Stimulated activated CD4-positive, alpha-beta T cell treated with anti-CD3 and anti-CD28 coated beads, Interleukin-4, amount 100 ng/mL, for 24 hours (primary cell): Measurements from ENCODE around the gene AAR2.

Experiments
- DNase-seq: peaks from one replicate; pipeline ENCODE4 v3.0.0-alpha.2; 2020

AAR2 gene

GRCh38 chr20:36218380-36219064, 17.8 kb upstream of the AAR2 start:
- DNase-seq = no peak

- no peak for DNase-seq
These were observed 16.5 kb upstream of the AAR2 start for GRCh38 chr20:36219671-36220220.

- DNase-seq = no peak
These were observed 10.6 kb upstream of the AAR2 start for GRCh38 chr20:36225666-36226065.

- DNase-seq = no peak
These were observed 7.5 kb upstream of the AAR2 start for GRCh38 chr20:36228770-36229169.

GRCh38 chr20:36230019-36230418, 6.3 kb upstream of the AAR2 start:
- no peak for DNase-seq

GRCh38 chr20:36231331-36231730, 4.9 kb upstream of the AAR2 start:
- no peak for DNase-seq

- DNase-seq = no peak
These were observed 1.4 kb upstream of the AAR2 start for GRCh38 chr20:36234771-36235320.

GRCh38 chr20:36236786-36237121, 476 bp downstream of the AAR2 start:
- DNase-seq = no peak

- DNase-seq = no peak
These were observed 1.2 kb downstream of the AAR2 start for GRCh38 chr20:36237477-36237876.

GRCh38 chr20:36238153-36238552, 1.9 kb downstream of the AAR2 start:
- no peak for DNase-seq

GRCh38 chr20:36238760-36239159, 2.5 kb downstream of the AAR2 start:
- DNase-seq = no peak

- DNase-seq = no peak
These were observed 3.8 kb downstream of the AAR2 start for GRCh38 chr20:36240076-36240475.

GRCh38 chr20:36241678-36242077, 5.4 kb downstream of the AAR2 start:
- DNase-seq = no peak

GRCh38 chr20:36243726-36244125, 7.4 kb downstream of the AAR2 start:
- no peak for DNase-seq

GRCh38 chr20:36246401-36246800, 10.1 kb downstream of the AAR2 start:
- no peak for DNase-seq

- DNase-seq = no peak
These were observed 12.6 kb downstream of the AAR2 start for GRCh38 chr20:36248836-36249235.

GRCh38 chr20:36249450-36249849, 13.2 kb downstream of the AAR2 start:
- DNase-seq = no peak

GRCh38 chr20:36251426-36251825, 15.1 kb downstream of the AAR2 start:
- DNase-seq = no peak

- no peak for DNase-seq
These were observed 16.2 kb downstream of the AAR2 start for GRCh38 chr20:36252511-36252910.

- no peak for DNase-seq
These were observed 16.8 kb downstream of the AAR2 start for GRCh38 chr20:36253036-36253435.

- DNase-seq = no peak
These were observed 17.8 kb downstream of the AAR2 start for GRCh38 chr20:36254076-36254475.

- DNase-seq = no peak
These were observed 19.2 kb downstream of the AAR2 start for GRCh38 chr20:36255445-36255844.

- DNase-seq = no peak
These were observed 23.1 kb downstream of the AAR2 start for GRCh38 chr20:36259177-36260061.

- no peak for DNase-seq
These were observed 24.0 kb downstream of the AAR2 start for GRCh38 chr20:36260316-36260715.
